Adrenal gland (tissue), 12 donors: Measurements from ENCODE around the gene ZNF726. TPM values are rescaled to one million over a fixed set of nuclear protein-coding genes. Genes with fewer than 3 reads are reported as not detected.
A peak's percentile ranks its signal among the peaks of the same experiment; 100 is the strongest.
"Not testable (repeated sequence)": the region's sequence is repeated elsewhere in the genome, so short reads cannot be mapped to it uniquely, and the experiment has no call there.

ENCODE experiments used
- DNase-seq, 7 donors: peaks; one replicate each; pipeline ENCODE4 v3.0.0-alpha.2; 2019 to 2020
- H3K27ac ChIP-seq, 5 donors: fragments of 200-600 bp; sonication (generic) in 4 of 5; 1 replicate in 3 of 5; 2 replicates in 2 of 5; pipeline versions ENCODE4 v1.5.1 to v1.8.0; 2016 to 2020; ENCODE audit warnings: mild to moderate bottlenecking in 1 of 5
- H3K27me3 ChIP-seq: fragments of 200-600 bp; 2 replicates; pipeline ENCODE4 v1.8.0; 2021
- H3K36me3 ChIP-seq, 2 donors: fragments of 200-600 bp; replicated peaks in 1 of 2; 1 replicate in 1 of 2; 2 replicates in 1 of 2; pipeline versions ENCODE4 v1.5.1 to v1.8.0; 2018 to 2022
- H3K4me1 ChIP-seq, 2 donors: fragments of 200-600 bp; replicated peaks in 1 of 2; 1 replicate in 1 of 2; 2 replicates in 1 of 2; pipeline versions ENCODE4 v1.5.1 to v1.8.0; 2018 to 2021
- H3K4me3 ChIP-seq, 4 donors: fragments of 200-600 bp; sonication (generic) in 3 of 4; one replicate each; pipeline ENCODE4 v1.5.1; 2016 to 2018
- H3K9me3 ChIP-seq, 3 donors: fragments of 200-600 bp; sonication (generic) in 1 of 3; replicated peaks in 1 of 3; 1 replicate in 2 of 3; 2 replicates in 1 of 3; pipeline versions ENCODE4 v1.5.1 to v1.8.0; 2016 to 2021
- POLR2A ChIP-seq, 2 donors: fragments of 450-650 bp; IDR thresholded peaks; one replicate each; pipeline ENCODE4 v1.6.1; 2017; ENCODE audit warnings: antibody characterized with exemption in 2 of 2, mild to moderate bottlenecking in 2 of 2, moderate library complexity in 1 of 2
- WGBS, 4 donors: extraction: QIAGEN DNeasy Blood & Tissue Kit in 2 of 4; methylation state at CpG; one replicate each; pipeline versions ENCODE4 v1.1.5 to v1.1.7; 2013 to 2017; 5-methylcytosine and 5-hydroxymethylcytosine counted together
- intact Hi-C, 2 donors: fragments of 100-400 bp; cut with DNase I; formaldehyde crosslinking; loops; one replicate each; pipeline versions ENCODE4 v1.14.1 to v1.15.0; 2022 to 2023
- polyA plus RNA-seq, 3 donors: library from polyadenylated mRNA; stranded (reverse); fragments of 200-250 nt in 2 of 3; fragments of 350-450 nt in 1 of 3; fragmentation: Illumina TruSeq in 1 of 3; extraction: RNeasy Lipid Tissue Mini Kit (QIAGEN cat#74804) in 1 of 3; gene quantifications; one replicate each; pipeline ENCODE4 v1.2.3, GENCODE V29; 2013 to 2014
- total RNA-seq, 9 donors: library from RNA; depleted of rRNA in 4 of 9; stranded (reverse); fragments of >200 nt in 4 of 9; fragments of 120-200 nt in 1 of 9; fragmentation: NEBNext Ultra II Directional in 1 of 9; extraction: Animal tissue kit (Norgen Biotek cat#: 25700) in 1 of 9; gene quantifications; one replicate each; pipeline versions ENCODE4 v1.1.0 to v1.2.4, GENCODE V29; 2013 to 2023
- TF ChIP-seq, protein P1 (sequence below), 6 experiments: fragments of 450-650 bp in 4 of 6; fragments of 200-600 bp in 2 of 6; sonication (generic) in 1 of 6; IDR thresholded peaks; 1 replicate in 5 of 6; 2 replicates in 1 of 6; pipeline versions ENCODE4 v1.5.1 to v1.8.0; 2016 to 2021; ENCODE audit warnings: antibody characterized with exemption in 6 of 6, mild to moderate bottlenecking in 2 of 6, moderate library complexity in 1 of 6
- donor health status: healthy with polysubstance abuse.
- donor health status: Bipolar disorder and iron deficiency.
- donor health status: DM: yes; HTN: yes; CAD: no.
- donor health status: DM: no; HTN: no; CAD: no.
- donor health status: DM: no; HTN: no; CAD: no.
- donor health status: DM: yes; HTN: yes; CAD: no.

Gene ZNF726
- total and polyA plus RNA-seq, 12 donors, result 0.36 to 7.3 (median 0.76) TPM; not detected in 1

DNA sequence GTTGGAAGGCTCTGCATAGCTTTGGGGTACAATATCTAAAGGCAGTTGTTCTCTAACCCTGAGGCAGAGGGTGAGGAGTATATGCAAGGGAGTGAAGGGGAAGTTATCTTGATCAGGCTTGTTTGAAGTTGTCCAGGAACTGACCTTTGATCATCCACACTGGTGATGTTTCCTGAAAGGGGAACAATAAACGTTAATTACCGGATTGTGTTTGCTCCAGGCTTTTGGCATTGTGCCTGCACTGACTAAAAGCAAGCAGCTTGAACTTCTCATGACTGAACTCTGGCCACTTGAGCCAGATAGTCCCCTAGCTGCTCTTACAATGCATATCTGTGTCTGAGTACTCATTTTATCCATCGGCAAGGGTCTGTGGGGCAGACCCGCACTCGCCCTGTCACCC lies 27.0 kb upstream of the ZNF726 start:
- Histone ChIP-seq H3K4me3 (no peak overlapping the region), H3K36me3 (no peaks in the 10 kb centered on the region), H3K9me3 (no peaks in the 10 kb centered on the region), H3K27ac (no peak overlapping the region), H3K27me3 (no peaks in the 10 kb centered on the region), H3K4me1 (no peaks in the 10 kb centered on the region)
- 72 to 83% (median 76%) methylated on average over 5 of the region's 5 CpGs for WGBS, 4 donors
- intact Hi-C loops, result no loop called here
- TF ChIP-seq, protein P1, sequence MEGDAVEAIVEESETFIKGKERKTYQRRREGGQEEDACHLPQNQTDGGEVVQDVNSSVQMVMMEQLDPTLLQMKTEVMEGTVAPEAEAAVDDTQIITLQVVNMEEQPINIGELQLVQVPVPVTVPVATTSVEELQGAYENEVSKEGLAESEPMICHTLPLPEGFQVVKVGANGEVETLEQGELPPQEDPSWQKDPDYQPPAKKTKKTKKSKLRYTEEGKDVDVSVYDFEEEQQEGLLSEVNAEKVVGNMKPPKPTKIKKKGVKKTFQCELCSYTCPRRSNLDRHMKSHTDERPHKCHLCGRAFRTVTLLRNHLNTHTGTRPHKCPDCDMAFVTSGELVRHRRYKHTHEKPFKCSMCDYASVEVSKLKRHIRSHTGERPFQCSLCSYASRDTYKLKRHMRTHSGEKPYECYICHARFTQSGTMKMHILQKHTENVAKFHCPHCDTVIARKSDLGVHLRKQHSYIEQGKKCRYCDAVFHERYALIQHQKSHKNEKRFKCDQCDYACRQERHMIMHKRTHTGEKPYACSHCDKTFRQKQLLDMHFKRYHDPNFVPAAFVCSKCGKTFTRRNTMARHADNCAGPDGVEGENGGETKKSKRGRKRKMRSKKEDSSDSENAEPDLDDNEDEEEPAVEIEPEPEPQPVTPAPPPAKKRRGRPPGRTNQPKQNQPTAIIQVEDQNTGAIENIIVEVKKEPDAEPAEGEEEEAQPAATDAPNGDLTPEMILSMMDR (IDR thresholded peaks at IDR 0.05), result no peak
- TF ChIP-seq POLR2A (IDR thresholded peaks at IDR 0.05), result no peak
- peak in 1 of 7 donors; percentile 1 for DNase-seq

DNA sequence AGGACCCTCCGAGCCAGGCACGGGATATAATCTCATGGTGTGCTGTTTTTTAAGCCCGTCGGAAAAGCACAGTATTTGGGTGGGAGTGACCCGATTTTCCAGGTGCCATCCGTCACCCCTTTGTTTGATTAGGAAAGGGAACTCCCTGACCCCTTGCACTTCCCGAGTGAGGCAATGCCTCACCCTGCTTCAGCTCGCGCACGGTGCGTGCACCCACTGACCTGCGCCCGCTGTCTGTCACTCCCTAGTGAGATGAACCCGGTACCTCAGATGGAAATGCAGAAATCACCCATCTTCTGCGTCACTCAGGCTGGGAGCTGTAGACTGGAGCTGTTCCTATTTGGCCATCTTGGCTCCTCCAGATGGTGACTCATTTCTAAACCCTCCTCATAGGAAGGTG lies 18.6 kb upstream of the ZNF726 start:
- H3K27me3 ChIP-seq, H3K4me1 ChIP-seq, H3K36me3 ChIP-seq, DNase-seq, H3K9me3 ChIP-seq, H3K27ac ChIP-seq, H3K4me3 ChIP-seq, intact Hi-C loops: not testable (repeated sequence)
- 69 to 93% (median 87%) methylated on average over 12 to 15 of the region's 15 CpGs for WGBS, 4 donors

DNA sequence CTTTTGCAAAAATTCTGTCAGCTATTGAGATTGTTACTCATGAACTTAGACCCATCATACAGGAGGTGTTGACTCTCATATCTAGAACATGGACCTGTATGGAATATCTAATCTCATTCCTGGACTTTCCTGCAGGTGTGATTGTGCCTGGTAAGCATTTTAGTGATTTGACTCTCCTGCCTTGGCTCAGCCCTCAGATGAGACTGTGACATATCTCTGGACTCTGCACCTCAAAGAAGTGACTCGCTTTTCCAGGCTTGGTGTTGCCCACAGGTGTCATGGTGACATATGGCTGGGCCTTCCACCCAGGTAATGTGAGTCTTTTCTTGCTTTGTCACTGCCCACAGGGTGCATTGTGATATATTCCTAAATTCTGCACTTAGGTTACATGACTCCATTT lies 17.8 kb upstream of the ZNF726 start:
- intact Hi-C loops, result no loop called here
- 76 to 100% (median 94%) methylated on average over 1 of the region's 1 CpG for WGBS, 4 donors
- no peaks in the 10 kb centered on the region for H3K27me3 ChIP-seq
- TF ChIP-seq, protein P1 (IDR thresholded peaks at IDR 0.05), result no peak
- no peak for TF ChIP-seq POLR2A (IDR thresholded peaks at IDR 0.05)
- H3K9me3 ChIP-seq, result no peaks in the 10 kb centered on the region
- DNase-seq, result no peak
- H3K4me1 ChIP-seq, result no peaks in the 10 kb centered on the region
- H3K4me3 ChIP-seq, result no peak overlapping the region
- H3K27ac ChIP-seq, result no peak overlapping the region
- H3K36me3 ChIP-seq, result no peaks in the 10 kb centered on the region

DNA sequence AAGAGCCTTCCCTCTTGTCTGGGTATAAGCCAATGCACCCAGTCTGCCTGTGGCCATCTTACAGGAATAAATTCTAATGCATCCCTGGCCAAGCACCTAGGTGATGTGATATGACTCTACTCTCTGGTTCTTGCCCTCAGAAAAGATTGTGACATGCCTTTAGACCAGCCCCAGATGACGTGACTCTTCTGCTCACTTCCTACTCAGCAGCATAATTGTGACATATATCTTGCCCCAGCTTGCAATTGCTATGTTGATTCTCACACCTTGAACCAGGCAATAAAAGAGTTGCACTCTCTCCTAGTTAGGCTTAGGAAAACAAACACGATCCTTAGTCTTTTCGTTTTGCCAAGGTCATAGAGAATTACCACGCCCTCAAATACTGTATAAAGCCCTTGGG lies 13.3 kb upstream of the ZNF726 start:
- Histone ChIP-seq H3K4me3 (no peak overlapping the region), H3K36me3 (no peaks in the 10 kb centered on the region), H3K4me1 (no peaks in the 10 kb centered on the region), H3K27ac (no peak overlapping the region), H3K9me3 (no peaks in the 10 kb centered on the region), H3K27me3 (no peaks in the 10 kb centered on the region)
- intact Hi-C loops, result no loop called here
- TF ChIP-seq, protein P1 (IDR thresholded peaks at IDR 0.05), result no peak
- no peak for TF ChIP-seq POLR2A (IDR thresholded peaks at IDR 0.05)
- no peak for DNase-seq
- 53 to 63% (median 59%) methylated on average over 4 of the region's 4 CpGs for WGBS, 4 donors

DNA sequence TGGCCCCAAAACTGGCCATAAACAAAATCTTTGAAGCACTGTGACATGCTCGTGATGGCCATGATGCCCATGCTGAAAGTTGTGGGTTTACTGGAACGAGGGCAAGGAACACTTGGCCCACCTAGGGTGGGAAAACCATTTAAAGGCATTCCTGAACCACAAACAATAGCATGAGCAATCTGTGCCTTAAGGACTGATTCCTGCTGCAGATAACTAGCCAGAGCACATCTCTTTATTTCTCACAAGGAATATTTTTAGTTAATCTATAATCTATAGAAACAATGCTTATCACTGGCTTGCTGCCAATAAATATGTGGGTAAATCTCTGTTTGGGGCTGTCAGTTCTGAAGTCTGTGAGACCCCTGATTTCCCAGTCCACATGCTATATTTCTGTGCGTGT lies 10.3 kb upstream of the ZNF726 start:
- H3K9me3 ChIP-seq, result no peaks in the 10 kb centered on the region
- no peak for DNase-seq
- H3K4me1 ChIP-seq, result no peaks in the 10 kb centered on the region
- no peak for TF ChIP-seq POLR2A (IDR thresholded peaks at IDR 0.05)
- TF ChIP-seq, protein P1 (IDR thresholded peaks at IDR 0.05), result no peak
- H3K36me3 ChIP-seq, result no peaks in the 10 kb centered on the region
- no peaks in the 10 kb centered on the region for H3K27me3 ChIP-seq
- H3K27ac ChIP-seq, result no peak overlapping the region
- intact Hi-C loops, result no loop called here
- WGBS, 4 donors, result 51 to 67% (median 63%) methylated on average over 3 of the region's 3 CpGs
- H3K4me3 ChIP-seq, result no peak overlapping the region
